Measurements from ENCODE around the gene CDC14B. TPM values are rescaled to one million over a fixed set of nuclear protein-coding genes. Genes with fewer than 3 reads are reported as not detected.

Gene CDC14B
- polyA plus RNA-seq, 1 donor from 2014 or later = 7.0 TPM

DNA sequence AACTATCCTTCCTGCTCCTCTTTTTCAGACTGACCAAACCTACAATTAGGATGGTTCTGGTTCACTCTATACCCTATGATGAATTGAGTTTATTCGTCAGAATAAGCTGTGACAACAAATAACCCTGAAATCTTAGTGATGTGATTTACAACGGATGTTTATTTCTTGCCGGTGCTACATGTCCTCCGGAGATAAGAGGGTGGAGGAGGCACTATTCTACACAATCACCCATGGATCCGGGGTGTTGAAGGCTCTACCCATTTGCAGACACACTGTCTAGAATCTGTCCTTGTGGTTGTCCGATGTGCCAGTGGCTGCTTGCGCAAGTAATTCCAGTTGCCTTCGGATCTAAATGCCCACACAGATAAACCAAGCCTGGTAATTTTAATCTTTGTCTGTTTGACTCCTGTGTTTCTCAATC lies 44.7 kb downstream of the CDC14B start:
- Histone ChIP-seq H4K20me1 (ENCODE audit: insufficient read depth) (no peaks in the 10 kb centered on the region), H3K27me3 (ENCODE audit: insufficient read depth, low read depth, low read length) (no peaks in the 10 kb centered on the region), H3K4me2 (ENCODE audit: low read length) (no peak overlapping the region), H3K79me2 (replicated peaks; ENCODE audit: insufficient read depth, low read length) (no peaks in the 10 kb centered on the region), H3K9me2 (ENCODE audit: insufficient read depth, low read length) (no peaks in the 10 kb centered on the region), H3K36me3 (ENCODE audit: insufficient read depth, low read length) (no peaks in the 10 kb centered on the region), H3F3A (ENCODE audit: insufficient read depth, low read length, poor library complexity, severe bottlenecking) (no peaks in the 10 kb centered on the region), H3K27ac (ENCODE audit: low read length) (no peak overlapping the region), H3K9me3 (ENCODE audit: low read length) (no peaks in the 10 kb centered on the region), H3K9ac (ENCODE audit: low read length) (no peak overlapping the region), H3K4me3 (ENCODE audit: low read length) (no peak overlapping the region), H2AFZ (ENCODE audit: low read depth, low read length) (no peak overlapping the region)
- TF ChIP-seq EP300 (conservative IDR thresholded peaks at IDR 0.05; ENCODE audit: poor library complexity, severe bottlenecking) (no peak), POLR2AphosphoS5 (IDR thresholded peaks at IDR 0.05) (no peak), MXI1 (conservative IDR thresholded peaks at IDR 0.05; ENCODE audit: poor library complexity, severe bottlenecking) (no peak), SMC3 (conservative IDR thresholded peaks at IDR 0.05; ENCODE audit: poor library complexity) (no peak), EZH2 (IDR thresholded peaks at IDR 0.05; ENCODE audit: borderline replicate concordance, insufficient read depth, low read length, poor library complexity, severe bottlenecking) (no peak), TAF1 (IDR thresholded peaks at IDR 0.05; ENCODE audit: low read depth) (no peak), RAD21 (conservative IDR thresholded peaks at IDR 0.05) (no peak)
- TF ChIP-seq, protein P1, sequence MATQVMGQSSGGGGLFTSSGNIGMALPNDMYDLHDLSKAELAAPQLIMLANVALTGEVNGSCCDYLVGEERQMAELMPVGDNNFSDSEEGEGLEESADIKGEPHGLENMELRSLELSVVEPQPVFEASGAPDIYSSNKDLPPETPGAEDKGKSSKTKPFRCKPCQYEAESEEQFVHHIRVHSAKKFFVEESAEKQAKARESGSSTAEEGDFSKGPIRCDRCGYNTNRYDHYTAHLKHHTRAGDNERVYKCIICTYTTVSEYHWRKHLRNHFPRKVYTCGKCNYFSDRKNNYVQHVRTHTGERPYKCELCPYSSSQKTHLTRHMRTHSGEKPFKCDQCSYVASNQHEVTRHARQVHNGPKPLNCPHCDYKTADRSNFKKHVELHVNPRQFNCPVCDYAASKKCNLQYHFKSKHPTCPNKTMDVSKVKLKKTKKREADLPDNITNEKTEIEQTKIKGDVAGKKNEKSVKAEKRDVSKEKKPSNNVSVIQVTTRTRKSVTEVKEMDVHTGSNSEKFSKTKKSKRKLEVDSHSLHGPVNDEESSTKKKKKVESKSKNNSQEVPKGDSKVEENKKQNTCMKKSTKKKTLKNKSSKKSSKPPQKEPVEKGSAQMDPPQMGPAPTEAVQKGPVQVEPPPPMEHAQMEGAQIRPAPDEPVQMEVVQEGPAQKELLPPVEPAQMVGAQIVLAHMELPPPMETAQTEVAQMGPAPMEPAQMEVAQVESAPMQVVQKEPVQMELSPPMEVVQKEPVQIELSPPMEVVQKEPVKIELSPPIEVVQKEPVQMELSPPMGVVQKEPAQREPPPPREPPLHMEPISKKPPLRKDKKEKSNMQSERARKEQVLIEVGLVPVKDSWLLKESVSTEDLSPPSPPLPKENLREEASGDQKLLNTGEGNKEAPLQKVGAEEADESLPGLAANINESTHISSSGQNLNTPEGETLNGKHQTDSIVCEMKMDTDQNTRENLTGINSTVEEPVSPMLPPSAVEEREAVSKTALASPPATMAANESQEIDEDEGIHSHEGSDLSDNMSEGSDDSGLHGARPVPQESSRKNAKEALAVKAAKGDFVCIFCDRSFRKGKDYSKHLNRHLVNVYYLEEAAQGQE (IDR thresholded peaks at IDR 0.05; ENCODE audit: borderline replicate concordance) = no peak
- TF ChIP-seq, protein P2, sequence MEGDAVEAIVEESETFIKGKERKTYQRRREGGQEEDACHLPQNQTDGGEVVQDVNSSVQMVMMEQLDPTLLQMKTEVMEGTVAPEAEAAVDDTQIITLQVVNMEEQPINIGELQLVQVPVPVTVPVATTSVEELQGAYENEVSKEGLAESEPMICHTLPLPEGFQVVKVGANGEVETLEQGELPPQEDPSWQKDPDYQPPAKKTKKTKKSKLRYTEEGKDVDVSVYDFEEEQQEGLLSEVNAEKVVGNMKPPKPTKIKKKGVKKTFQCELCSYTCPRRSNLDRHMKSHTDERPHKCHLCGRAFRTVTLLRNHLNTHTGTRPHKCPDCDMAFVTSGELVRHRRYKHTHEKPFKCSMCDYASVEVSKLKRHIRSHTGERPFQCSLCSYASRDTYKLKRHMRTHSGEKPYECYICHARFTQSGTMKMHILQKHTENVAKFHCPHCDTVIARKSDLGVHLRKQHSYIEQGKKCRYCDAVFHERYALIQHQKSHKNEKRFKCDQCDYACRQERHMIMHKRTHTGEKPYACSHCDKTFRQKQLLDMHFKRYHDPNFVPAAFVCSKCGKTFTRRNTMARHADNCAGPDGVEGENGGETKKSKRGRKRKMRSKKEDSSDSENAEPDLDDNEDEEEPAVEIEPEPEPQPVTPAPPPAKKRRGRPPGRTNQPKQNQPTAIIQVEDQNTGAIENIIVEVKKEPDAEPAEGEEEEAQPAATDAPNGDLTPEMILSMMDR (IDR thresholded peaks at IDR 0.05; ENCODE audit: poor library complexity, severe bottlenecking) = no peak

DNA sequence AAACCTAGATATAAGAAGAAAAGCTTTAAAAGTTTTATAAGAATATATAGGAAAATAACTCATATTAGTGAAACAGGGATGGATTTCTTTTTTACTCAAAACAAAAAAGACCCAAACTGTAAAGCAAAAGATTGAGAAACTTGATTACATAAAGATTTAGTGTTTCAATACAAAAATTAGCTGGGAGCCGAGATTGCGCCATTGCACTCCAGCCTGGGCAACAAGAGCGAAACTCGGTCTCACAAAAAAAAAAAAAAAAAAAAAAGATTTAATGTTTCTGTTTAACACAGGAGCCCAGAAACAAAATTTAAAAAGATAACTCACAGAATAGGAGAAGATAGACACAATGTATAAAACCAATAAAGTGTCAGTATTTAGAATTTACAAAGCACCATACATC lies 45.2 kb downstream of the CDC14B start:
- Histone ChIP-seq H3K4me2 (ENCODE audit: low read length) (no peak overlapping the region), H3F3A (ENCODE audit: insufficient read depth, low read length, poor library complexity, severe bottlenecking) (no peaks in the 10 kb centered on the region), H4K20me1 (ENCODE audit: insufficient read depth) (no peaks in the 10 kb centered on the region), H3K9ac (ENCODE audit: low read length) (no peak overlapping the region), H3K9me3 (ENCODE audit: low read length) (no peaks in the 10 kb centered on the region), H3K79me2 (replicated peaks; ENCODE audit: insufficient read depth, low read length) (no peaks in the 10 kb centered on the region), H2AFZ (ENCODE audit: low read depth, low read length) (no peak overlapping the region), H3K27ac (ENCODE audit: low read length) (no peak overlapping the region), H3K27me3 (ENCODE audit: insufficient read depth, low read depth, low read length) (no peaks in the 10 kb centered on the region), H3K4me3 (ENCODE audit: low read length) (no peak overlapping the region), H3K36me3 (ENCODE audit: insufficient read depth, low read length) (no peaks in the 10 kb centered on the region), H3K9me2 (ENCODE audit: insufficient read depth, low read length) (no peaks in the 10 kb centered on the region)
- TF ChIP-seq, protein P1 (IDR thresholded peaks at IDR 0.05; ENCODE audit: borderline replicate concordance) = no peak
- TF ChIP-seq RAD21 (conservative IDR thresholded peaks at IDR 0.05) = no peak
- no peak for TF ChIP-seq MXI1 (conservative IDR thresholded peaks at IDR 0.05; ENCODE audit: poor library complexity, severe bottlenecking)

Measured in neural cell (in vitro differentiated cells).